ENCODE data around the gene SLC15A1. TPM values are rescaled to one million over a fixed set of nuclear protein-coding genes. Genes with fewer than 3 reads are reported as not detected.

SLC15A1 gene
- total RNA-seq, 2 donors from 2014 or later = 0.34 to 1.3 TPM

DNA sequence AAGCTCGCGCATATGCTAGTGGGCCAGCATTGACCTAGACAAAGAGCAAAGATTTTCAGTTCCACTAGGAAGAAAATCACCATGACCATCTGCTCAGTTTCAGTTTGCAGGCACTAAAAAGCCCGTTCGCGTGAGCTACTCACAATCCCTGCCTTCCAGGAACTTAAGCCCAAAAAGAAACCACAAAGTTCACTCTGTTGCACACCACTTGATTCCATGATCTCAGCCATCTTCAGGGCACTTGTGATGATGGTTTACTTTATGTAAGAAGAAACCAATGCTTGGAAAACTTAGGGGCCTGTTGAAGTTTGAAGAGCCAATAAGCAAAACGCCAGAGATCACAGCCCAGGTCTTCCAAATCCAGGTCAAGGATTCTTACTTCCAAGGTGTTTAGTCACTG, 45.0 kb upstream of the SLC15A1 start:
- Histone ChIP-seq H3K9me3 (no peaks in the 10 kb centered on the region), H3K36me3 (no peaks in the 10 kb centered on the region), H3K4me1 (replicated peaks) (no peaks in the 10 kb centered on the region), H3K27me3 (replicated peaks; ENCODE audit: insufficient read depth) (no peaks in the 10 kb centered on the region), H3K27ac (no peak overlapping the region), H3K4me3 (no peak overlapping the region)
- no peak for DNase-seq (ENCODE audit: low spot score)
- WGBS = 92% methylated on average over 6 of the region's 6 CpGs
- intact Hi-C loops (cut with DNase I) = no loop called here
- TF ChIP-seq, protein P1, sequence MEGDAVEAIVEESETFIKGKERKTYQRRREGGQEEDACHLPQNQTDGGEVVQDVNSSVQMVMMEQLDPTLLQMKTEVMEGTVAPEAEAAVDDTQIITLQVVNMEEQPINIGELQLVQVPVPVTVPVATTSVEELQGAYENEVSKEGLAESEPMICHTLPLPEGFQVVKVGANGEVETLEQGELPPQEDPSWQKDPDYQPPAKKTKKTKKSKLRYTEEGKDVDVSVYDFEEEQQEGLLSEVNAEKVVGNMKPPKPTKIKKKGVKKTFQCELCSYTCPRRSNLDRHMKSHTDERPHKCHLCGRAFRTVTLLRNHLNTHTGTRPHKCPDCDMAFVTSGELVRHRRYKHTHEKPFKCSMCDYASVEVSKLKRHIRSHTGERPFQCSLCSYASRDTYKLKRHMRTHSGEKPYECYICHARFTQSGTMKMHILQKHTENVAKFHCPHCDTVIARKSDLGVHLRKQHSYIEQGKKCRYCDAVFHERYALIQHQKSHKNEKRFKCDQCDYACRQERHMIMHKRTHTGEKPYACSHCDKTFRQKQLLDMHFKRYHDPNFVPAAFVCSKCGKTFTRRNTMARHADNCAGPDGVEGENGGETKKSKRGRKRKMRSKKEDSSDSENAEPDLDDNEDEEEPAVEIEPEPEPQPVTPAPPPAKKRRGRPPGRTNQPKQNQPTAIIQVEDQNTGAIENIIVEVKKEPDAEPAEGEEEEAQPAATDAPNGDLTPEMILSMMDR (IDR thresholded peaks at IDR 0.05) = no peak
- TF ChIP-seq POLR2AphosphoS5 (IDR thresholded peaks at IDR 0.05) (no peak), POLR2A (IDR thresholded peaks at IDR 0.05) (no peak)

DNA sequence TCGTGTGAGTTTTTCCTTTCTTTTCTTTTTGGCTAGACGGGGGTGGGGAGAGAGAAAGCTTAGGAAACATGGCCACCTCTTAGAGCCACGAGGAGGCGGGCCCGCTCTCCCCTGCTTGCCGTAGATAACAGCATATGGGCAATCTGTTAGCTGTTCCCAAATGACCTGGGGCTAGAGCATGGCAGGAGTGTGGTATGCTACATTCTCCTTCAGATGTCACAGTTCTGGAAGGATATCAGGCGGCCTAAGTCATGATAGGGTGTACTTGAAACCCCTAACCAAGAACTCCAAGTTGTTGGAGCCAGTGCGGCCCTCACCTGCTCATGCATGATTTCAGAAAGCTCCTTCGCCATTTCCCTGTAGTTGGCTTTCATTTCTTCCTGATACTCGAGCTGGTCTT, 44.3 kb upstream of the SLC15A1 start:
- Histone ChIP-seq H3K9me3 (no peaks in the 10 kb centered on the region), H3K27ac (no peak overlapping the region), H3K4me3 (no peak overlapping the region), H3K27me3 (replicated peaks; ENCODE audit: insufficient read depth) (no peaks in the 10 kb centered on the region), H3K36me3 (no peaks in the 10 kb centered on the region), H3K4me1 (replicated peaks) (no peaks in the 10 kb centered on the region)
- no peak for DNase-seq (ENCODE audit: low spot score)
- intact Hi-C loops (cut with DNase I) = no loop called here
- TF ChIP-seq POLR2AphosphoS5 (IDR thresholded peaks at IDR 0.05) = no peak
- no peak for TF ChIP-seq POLR2A (IDR thresholded peaks at IDR 0.05)
- TF ChIP-seq, protein P1 (IDR thresholded peaks at IDR 0.05) = no peak
- 95% methylated on average over 10 of the region's 10 CpGs for WGBS

DNA sequence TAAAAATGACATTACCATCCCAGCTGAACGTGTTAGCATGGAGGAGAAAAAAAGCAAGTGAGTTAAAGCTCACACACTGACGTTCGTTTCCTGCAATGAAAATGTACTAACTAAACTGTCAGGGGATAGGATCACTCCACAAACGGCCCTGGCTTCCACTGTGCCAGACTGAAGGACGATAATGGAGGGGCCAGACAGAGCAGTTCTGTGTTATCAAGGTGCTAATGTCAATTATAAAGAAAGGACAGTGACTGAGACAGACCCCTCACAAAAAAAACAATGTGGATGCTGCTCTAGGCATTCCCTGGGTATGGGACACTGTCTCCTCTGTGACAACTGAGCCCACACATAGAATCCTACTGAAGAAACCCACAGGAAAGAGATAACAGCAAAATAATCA, 43.7 kb upstream of the SLC15A1 start:
- no peaks in the 10 kb centered on the region for H3K9me3 ChIP-seq
- H3K4me1 ChIP-seq (replicated peaks) = no peaks in the 10 kb centered on the region
- no peak overlapping the region for H3K4me3 ChIP-seq
- no peaks in the 10 kb centered on the region for H3K36me3 ChIP-seq
- DNase-seq (ENCODE audit: low spot score) = no peak
- 89% methylated on average over 5 of the region's 5 CpGs for WGBS
- TF ChIP-seq POLR2A (IDR thresholded peaks at IDR 0.05) (no peak), POLR2AphosphoS5 (IDR thresholded peaks at IDR 0.05) (no peak)
- TF ChIP-seq, protein P1 (IDR thresholded peaks at IDR 0.05) = no peak
- intact Hi-C loops (cut with DNase I) = no loop called here
- H3K27me3 ChIP-seq (replicated peaks; ENCODE audit: insufficient read depth) = no peaks in the 10 kb centered on the region
- no peak overlapping the region for H3K27ac ChIP-seq

DNA sequence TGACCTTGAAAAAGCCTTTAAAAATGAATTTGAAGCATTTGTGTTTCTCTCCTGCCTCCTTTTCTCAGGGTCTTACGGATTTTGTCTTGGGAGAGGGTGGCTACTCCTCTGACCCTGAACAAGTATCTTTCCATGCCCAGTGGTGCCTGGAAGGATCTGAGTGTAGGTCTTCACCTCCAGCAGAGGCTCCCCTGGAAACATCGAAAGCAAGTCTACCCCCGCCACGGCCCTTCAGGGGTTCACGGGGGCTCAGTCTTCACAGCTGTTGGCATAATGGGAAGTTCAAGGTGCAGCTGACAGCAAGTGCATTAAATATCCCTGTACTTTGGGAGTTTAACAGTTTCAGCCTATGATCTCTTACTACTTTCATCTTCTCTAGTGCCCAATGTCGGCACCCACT, 42.7 kb upstream of the SLC15A1 start:
- 96% methylated on average over 6 of the region's 6 CpGs for WGBS
- Histone ChIP-seq H3K4me3 (no peak overlapping the region), H3K9me3 (no peaks in the 10 kb centered on the region), H3K27ac (no peak overlapping the region), H3K4me1 (replicated peaks) (no peaks in the 10 kb centered on the region), H3K27me3 (replicated peaks; ENCODE audit: insufficient read depth) (no peaks in the 10 kb centered on the region), H3K36me3 (no peaks in the 10 kb centered on the region)
- no peak for DNase-seq (ENCODE audit: low spot score)
- TF ChIP-seq POLR2A (IDR thresholded peaks at IDR 0.05) = no peak
- TF ChIP-seq POLR2AphosphoS5 (IDR thresholded peaks at IDR 0.05) = no peak
- TF ChIP-seq, protein P1 (IDR thresholded peaks at IDR 0.05) = no peak
- intact Hi-C loops (cut with DNase I) = no loop called here

DNA sequence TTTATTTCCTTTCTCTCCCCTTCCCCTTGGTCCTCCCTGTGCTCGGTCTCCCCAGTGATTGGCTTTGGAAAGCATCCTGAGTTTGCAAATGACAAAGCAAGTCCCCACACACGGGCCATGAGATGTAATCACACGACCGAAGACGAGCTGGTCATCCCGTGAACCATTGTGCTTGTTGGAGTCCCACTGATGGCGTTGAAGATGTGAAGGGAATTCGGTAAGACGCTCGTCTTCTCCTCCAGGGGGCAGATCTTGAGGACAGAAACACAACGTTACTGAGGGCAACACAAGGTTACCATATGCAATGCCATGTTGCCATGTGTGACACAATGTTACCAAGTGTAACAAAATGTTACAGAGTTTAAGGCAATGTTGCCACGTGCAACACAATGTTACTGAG, 42.0 kb upstream of the SLC15A1 start:
- no peak overlapping the region for H3K27ac ChIP-seq
- no peak for TF ChIP-seq POLR2AphosphoS5 (IDR thresholded peaks at IDR 0.05)
- no peak overlapping the region for H3K4me3 ChIP-seq
- H3K36me3 ChIP-seq = no peaks in the 10 kb centered on the region
- no peaks in the 10 kb centered on the region for H3K4me1 ChIP-seq (replicated peaks)
- intact Hi-C loops (cut with DNase I) = no loop called here
- no peak for DNase-seq (ENCODE audit: low spot score)
- no peaks in the 10 kb centered on the region for H3K9me3 ChIP-seq
- H3K27me3 ChIP-seq (replicated peaks; ENCODE audit: insufficient read depth) = no peaks in the 10 kb centered on the region
- WGBS = 94% methylated on average over 12 of the region's 12 CpGs
